Measurements from ENCODE around the gene DEFB116.
"Not testable (repeated sequence)": the region's sequence is repeated elsewhere in the genome, so short reads cannot be mapped to it uniquely, and the experiment has no call there.

DEFB116 gene

GRCh38 chr20:31308535-31309162 is at the start of gene DEFB116:
Gene DEFB116 (minus strand): TSS chr20:31308585. CDS start chr20:31308585, 0 bp downstream.
- no peak for DNase-seq (ENCODE audit: low read depth in 3 of 3)

GRCh38 chr20:31355981-31356380 is 47.6 kb upstream of the DEFB116 start:
- no peak for DNase-seq (ENCODE audit: low read depth in 3 of 3)

GRCh38 chr20:31341470-31341869 is 33.1 kb upstream of the DEFB116 start:
- no peak for DNase-seq (ENCODE audit: low read depth in 3 of 3)

GRCh38 chr20:31330893-31331292 is 22.5 kb upstream of the DEFB116 start:
- no peak for DNase-seq (ENCODE audit: low read depth in 3 of 3)

GRCh38 chr20:31322504-31322903 is 14.1 kb upstream of the DEFB116 start:
- no peak for DNase-seq (ENCODE audit: low read depth in 3 of 3)

GRCh38 chr20:31284964-31285363 is 23.4 kb downstream of the DEFB116 start:
- not testable (repeated sequence) for DNase-seq (ENCODE audit: low read depth in 3 of 3)

- no peak for DNase-seq (ENCODE audit: low read depth in 3 of 3)
Measured at GRCh38 chr20:31278178-31278577, 30.2 kb downstream of the DEFB116 start.

GRCh38 chr20:31274441-31274840 is 33.9 kb downstream of the DEFB116 start:
- no peak for DNase-seq (ENCODE audit: low read depth in 3 of 3)

- no peak for DNase-seq (ENCODE audit: low read depth in 3 of 3)
Measured at GRCh38 chr20:31260326-31260932, 48.0 kb downstream of the DEFB116 start.

GRCh38 chr20:31257364-31257763 is 51.0 kb downstream of the DEFB116 start, which contains the start of gene DEFB115:
Gene DEFB115 (plus strand): TSS chr20:31257664. CDS start chr20:31257664, 0 bp downstream.
- no peak for DNase-seq (ENCODE audit: low read depth in 3 of 3)

GRCh38 chr20:31256959-31257358 is 51.4 kb downstream of the DEFB116 start:
- DNase-seq (ENCODE audit: low read depth in 3 of 3): no peak
